ENCODE data around the gene PAQR3. TPM values are rescaled to one million over a fixed set of nuclear protein-coding genes. Genes with fewer than 3 reads are reported as not detected.

The PAQR3 gene
- total RNA-seq, 2 experiments from 2014 or later, result 10.2 to 11.4 TPM

DNA sequence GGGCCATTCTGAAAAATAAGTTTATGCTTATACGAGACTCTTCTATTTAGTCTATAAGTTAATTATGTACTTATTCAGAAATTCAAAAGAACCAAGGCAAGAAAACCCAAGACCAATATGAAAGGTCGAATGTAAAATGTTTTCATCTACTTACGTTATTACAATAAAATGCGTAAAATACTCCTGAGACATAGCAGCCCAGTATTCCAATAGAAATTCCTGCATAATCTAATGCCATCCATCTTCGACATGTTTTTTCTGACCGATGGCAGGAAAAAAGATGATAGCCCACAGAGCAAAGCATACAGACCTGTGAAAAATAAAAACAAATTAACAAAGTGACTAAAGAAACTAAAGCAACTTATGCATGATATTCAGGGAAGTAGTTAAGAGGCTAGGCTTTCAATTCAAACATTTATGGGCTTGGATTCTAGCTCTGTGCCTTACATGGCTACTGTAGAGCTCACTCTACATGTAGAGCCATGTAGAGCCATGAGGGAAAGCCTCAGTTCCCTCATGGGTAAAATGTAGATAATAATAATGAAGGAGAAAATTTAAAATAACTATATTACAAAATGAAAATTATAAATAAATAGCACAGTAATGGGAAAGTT, 9.1 kb downstream of the PAQR3 start:
- CTCF ChIA-PET, result no interaction called here
- no peak overlapping the region for H3K27ac Mint-ChIP-seq
- TF ChIP-seq, protein P1, sequence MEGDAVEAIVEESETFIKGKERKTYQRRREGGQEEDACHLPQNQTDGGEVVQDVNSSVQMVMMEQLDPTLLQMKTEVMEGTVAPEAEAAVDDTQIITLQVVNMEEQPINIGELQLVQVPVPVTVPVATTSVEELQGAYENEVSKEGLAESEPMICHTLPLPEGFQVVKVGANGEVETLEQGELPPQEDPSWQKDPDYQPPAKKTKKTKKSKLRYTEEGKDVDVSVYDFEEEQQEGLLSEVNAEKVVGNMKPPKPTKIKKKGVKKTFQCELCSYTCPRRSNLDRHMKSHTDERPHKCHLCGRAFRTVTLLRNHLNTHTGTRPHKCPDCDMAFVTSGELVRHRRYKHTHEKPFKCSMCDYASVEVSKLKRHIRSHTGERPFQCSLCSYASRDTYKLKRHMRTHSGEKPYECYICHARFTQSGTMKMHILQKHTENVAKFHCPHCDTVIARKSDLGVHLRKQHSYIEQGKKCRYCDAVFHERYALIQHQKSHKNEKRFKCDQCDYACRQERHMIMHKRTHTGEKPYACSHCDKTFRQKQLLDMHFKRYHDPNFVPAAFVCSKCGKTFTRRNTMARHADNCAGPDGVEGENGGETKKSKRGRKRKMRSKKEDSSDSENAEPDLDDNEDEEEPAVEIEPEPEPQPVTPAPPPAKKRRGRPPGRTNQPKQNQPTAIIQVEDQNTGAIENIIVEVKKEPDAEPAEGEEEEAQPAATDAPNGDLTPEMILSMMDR (IDR thresholded peaks at IDR 0.05), result no peak
- H3K4me3 Mint-ChIP-seq, result no peak overlapping the region
- H3K36me3 Mint-ChIP-seq (ENCODE audit: low read depth), result peaks cover 23% of the 10 kb centered on the region
- POLR2A ChIA-PET, result no interaction called here
- H3K4me1 Mint-ChIP-seq (ENCODE audit: low read depth), result peaks cover 2% of the 10 kb centered on the region
- intact Hi-C loops (cut with micrococcal nuclease), result no loop called here
- H3K27me3 Mint-ChIP-seq, result no peaks in the 10 kb centered on the region
- no peaks in the 10 kb centered on the region for H3K9me3 Mint-ChIP-seq
- ATAC-seq (no peak), DNase-seq (no peak)

DNA sequence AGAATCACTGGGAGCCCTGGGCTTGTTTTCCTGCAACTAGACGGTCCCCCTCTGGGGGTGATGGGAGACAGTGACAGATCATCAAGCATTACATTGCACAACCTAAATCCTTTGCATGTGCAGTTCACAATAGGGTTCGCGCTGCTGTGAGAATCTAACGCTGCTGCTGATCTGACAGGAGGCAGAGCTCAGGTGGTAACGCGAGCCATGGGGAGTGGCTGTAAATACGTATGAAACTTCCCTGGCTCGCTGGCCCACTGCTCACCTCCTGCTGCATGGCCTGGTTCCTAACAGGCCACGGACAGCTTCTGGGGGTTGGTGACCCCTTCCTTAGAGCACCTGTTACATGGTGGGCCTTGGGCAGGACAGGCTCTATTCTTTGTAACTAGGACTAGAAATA, 10.4 kb downstream of the PAQR3 start:
- no peak overlapping the region for H3K27ac Mint-ChIP-seq
- H3K36me3 Mint-ChIP-seq (ENCODE audit: low read depth), result peaks cover 28% of the 10 kb centered on the region
- POLR2A ChIA-PET, result no interaction called here
- no peaks in the 10 kb centered on the region for H3K27me3 Mint-ChIP-seq
- H3K4me3 Mint-ChIP-seq, result no peak overlapping the region
- CTCF ChIA-PET, result no interaction called here
- intact Hi-C loops (cut with micrococcal nuclease), result no loop called here
- TF ChIP-seq, protein P1 (IDR thresholded peaks at IDR 0.05), result no peak
- no peaks in the 10 kb centered on the region for H3K4me1 Mint-ChIP-seq (ENCODE audit: low read depth)
- no peaks in the 10 kb centered on the region for H3K9me3 Mint-ChIP-seq
- no peak for DNase-seq
- ATAC-seq, result no peak

DNA sequence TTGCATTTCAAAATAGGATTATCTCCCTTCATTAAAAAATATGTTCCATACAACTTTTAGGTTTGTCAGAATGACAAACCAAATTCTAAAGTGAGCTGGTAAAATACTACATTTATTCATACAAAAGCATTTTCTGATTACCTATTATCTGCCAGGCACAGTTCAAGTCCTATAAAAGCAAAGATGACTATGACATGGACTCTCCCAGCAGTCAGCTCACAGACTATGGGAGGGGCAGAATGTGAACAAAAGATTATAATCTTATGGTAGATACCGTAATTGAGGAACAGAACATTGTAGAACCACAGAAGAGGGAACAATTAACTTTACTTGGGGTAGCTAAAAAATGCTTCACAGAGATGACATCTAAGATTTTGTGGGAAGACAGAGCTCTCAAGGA, 12.4 kb downstream of the PAQR3 start:
- DNase-seq, result no peak
- CTCF ChIA-PET, result interaction anchor here (1.5 to 2.1 kb wide), 2 partner anchors 20 to 26 kb away, joined by 5 to 7 read pairs; no protein-coding TSS in a partner anchor

DNA sequence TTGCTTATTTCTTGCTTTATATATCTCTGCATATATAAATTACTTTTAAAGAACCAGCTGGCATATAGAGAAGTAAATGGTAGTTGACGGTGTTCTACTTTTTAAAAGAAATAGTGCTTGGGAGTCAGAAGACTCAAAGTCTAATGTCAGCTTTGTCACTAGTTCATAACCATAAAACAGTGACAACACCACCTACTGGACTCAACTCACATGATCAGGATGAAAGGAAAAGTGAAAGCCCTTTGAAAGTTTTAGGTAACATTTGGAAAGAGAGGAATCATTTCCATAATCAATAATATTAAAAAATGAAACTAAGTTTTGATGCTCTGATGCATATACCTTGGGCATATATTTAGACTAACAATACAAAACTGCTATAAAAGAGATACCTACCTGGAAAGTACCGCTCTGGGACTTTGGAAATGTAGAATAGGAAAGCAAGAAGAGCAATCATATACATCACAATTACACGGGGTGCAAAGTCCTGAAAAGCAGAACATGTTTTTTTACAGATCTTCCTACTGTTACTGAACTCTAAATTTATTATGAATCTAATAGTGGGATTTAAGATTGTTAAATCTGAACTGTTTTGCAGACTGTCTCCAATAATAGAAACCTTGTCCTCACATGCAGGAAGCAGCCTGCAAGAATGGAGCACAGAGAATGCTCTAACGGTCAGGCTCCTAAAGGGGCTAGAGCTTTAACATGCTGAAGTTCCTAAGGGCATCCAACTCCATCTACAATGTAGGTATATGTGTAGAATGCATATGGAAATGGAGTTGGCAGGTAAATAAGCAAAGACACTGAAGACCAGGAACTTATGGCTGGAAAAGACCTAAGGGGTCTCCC, 15.6 kb downstream of the PAQR3 start:
- ATAC-seq (no peak), DNase-seq (no peak)
- Mint-ChIP-seq H3K9me3 (no peaks in the 10 kb centered on the region), H3K27ac (no peak overlapping the region), H3K27me3 (no peaks in the 10 kb centered on the region), H3K36me3 (ENCODE audit: low read depth) (peaks cover 20% of the 10 kb centered on the region), H3K4me1 (ENCODE audit: low read depth) (peaks cover 4% of the 10 kb centered on the region), H3K4me3 (no peak overlapping the region)
- intact Hi-C loops (cut with micrococcal nuclease), result no loop called here
- POLR2A ChIA-PET, result no interaction called here
- TF ChIP-seq, protein P1 (IDR thresholded peaks at IDR 0.05), result no peak
- CTCF ChIA-PET, result interaction anchor here (2.2 kb wide), 1 partner anchor 8 kb away, joined by 6 read pairs; no protein-coding TSS in a partner anchor

More for the DNA sequence above, 12.4 kb downstream of the PAQR3 start:
- POLR2A ChIA-PET, result interaction anchor here (0.8 kb wide), 1 partner anchor 308 kb away, joined by 3 read pairs; no protein-coding TSS in a partner anchor
- TF ChIP-seq, protein P1 (IDR thresholded peaks at IDR 0.05), result no peak
- H3K36me3 Mint-ChIP-seq (ENCODE audit: low read depth), result peaks cover 30% of the 10 kb centered on the region
- no peak overlapping the region for H3K27ac Mint-ChIP-seq
- H3K9me3 Mint-ChIP-seq, result no peaks in the 10 kb centered on the region
- H3K27me3 Mint-ChIP-seq, result no peaks in the 10 kb centered on the region
- intact Hi-C loops (cut with micrococcal nuclease), result no loop called here
- H3K4me3 Mint-ChIP-seq, result no peak overlapping the region
- ATAC-seq, result no peak
- H3K4me1 Mint-ChIP-seq (ENCODE audit: low read depth), result peaks cover 4% of the 10 kb centered on the region

DNA sequence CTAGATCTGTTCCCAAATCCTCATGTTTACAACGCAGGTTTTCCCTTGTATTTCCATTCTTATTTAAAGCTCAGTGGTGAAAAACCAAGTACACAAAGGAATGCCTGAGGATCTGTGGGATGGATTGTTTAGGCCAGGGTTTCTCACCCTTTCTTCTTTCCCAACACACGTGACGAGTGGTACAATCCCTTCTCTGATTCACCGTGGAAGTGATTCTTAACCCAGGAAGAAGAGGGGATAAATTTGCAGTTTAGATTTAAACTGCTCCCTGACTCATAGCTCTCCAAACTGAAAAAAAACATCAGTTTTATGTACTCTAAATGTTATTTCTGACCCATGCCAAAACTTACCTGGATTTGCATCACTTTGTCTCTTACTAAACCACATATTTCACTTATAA, 17.0 kb downstream of the PAQR3 start:
- peaks cover 20% of the 10 kb centered on the region for H3K36me3 Mint-ChIP-seq (ENCODE audit: low read depth)
- intact Hi-C loops (cut with micrococcal nuclease), result no loop called here
- TF ChIP-seq, protein P1 (IDR thresholded peaks at IDR 0.05), result no peak
- H3K4me3 Mint-ChIP-seq, result no peak overlapping the region
- no peaks in the 10 kb centered on the region for H3K27me3 Mint-ChIP-seq
- ChIA-PET POLR2A (no interaction called here), CTCF (no interaction called here)
- DNase-seq, result no peak
- peaks cover 4% of the 10 kb centered on the region for H3K4me1 Mint-ChIP-seq (ENCODE audit: low read depth)
- ATAC-seq, result no peak
- H3K27ac Mint-ChIP-seq, result no peak overlapping the region
- H3K9me3 Mint-ChIP-seq, result no peaks in the 10 kb centered on the region

All from activated CD8-positive, alpha-beta T cell treated with anti-CD3 and anti-CD28 coated beads for 36 hours (primary cell).